C4-2B (cell line): Measurements from ENCODE around the gene EFNA3.

Source experiments
- H3K27ac ChIP-seq: fragments of 450-650 bp; 2 replicates; pipeline ENCODE4 v1.5.1; 2017
- CTCF ChIP-seq: fragments of 450-650 bp; conservative IDR thresholded peaks from 2 replicates; pipeline ENCODE4 v1.5.1; 2017; ENCODE audit warnings: mild to moderate bottlenecking
- ZFX ChIP-seq: fragments of 450-650 bp; IDR thresholded peaks from 2 replicates; pipeline ENCODE4 v1.6.1; 2017

EFNA3 gene

DNA sequence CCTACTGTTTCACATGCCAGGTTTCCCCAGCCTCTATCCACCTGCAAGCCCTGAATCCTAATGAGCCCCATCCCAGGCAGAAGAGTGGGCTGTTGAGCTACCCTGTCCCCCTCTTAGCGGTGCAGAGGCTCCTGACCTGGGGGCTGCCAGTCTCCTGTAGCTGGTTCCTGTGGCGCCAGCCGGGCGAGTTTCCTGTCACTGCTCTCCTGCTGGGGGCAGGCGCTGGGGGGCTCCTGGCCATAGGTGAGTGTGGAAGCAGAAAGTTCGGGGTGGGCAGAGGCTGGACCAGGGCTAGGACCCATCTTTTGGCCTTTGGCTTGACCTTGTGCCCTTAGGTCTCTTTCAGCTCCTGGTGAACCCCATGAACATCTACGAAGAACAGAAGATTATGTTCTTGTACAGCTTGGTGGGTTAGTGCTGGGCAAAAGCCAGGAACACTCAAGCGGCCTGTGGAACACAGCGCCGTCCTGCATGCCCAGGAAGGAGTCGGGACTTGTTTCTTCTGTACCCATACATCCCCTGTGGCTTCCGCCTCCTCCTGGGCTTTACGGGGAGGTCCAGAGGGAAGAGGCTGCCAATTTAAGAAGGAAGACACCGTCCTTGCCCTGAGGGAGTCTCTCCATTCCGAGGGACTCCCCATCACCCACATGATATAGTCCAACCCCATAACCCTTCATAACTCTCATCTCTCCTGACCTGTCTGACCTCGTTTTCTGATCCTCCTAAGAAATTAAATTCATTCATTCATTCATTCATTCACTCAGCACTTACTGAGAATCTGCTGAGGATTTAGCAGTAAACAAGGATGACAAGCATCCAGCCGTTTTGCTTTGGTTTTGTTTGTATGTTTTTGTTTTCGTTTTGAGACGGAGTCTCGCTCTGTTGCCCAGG, 44.1 kb upstream of the EFNA3 start:
- TF ChIP-seq ZFX = no peak
- no peak for TF ChIP-seq CTCF
- no peak overlapping the region for H3K27ac ChIP-seq

- H3K27ac ChIP-seq = no peak overlapping the region
- TF ChIP-seq ZFX = no peak
- TF ChIP-seq CTCF = no peak
Observed at GRCh38 chr1:155035936-155036335, 42.7 kb upstream of the EFNA3 start.

GRCh38 chr1:155037043-155037442, 41.6 kb upstream of the EFNA3 start:
- no peak overlapping the region for H3K27ac ChIP-seq
- TF ChIP-seq CTCF (no peak), ZFX (no peak)

- TF ChIP-seq ZFX (no peak), CTCF (no peak)
- H3K27ac ChIP-seq = peak overlapping the region; percentile 76
Observed at GRCh38 chr1:155037851-155038441, 40.7 kb upstream of the EFNA3 start.

- peak overlapping the region; percentile 76 for H3K27ac ChIP-seq
- TF ChIP-seq ZFX (no peak), CTCF (no peak)
Observed at GRCh38 chr1:155038602-155039307, 39.9 kb upstream of the EFNA3 start.

GRCh38 chr1:155039308-155039669, 39.3 kb upstream of the EFNA3 start:
- TF ChIP-seq ZFX (no peak), CTCF (no peak)

More at GRCh38 chr1:155039308-155039669, 39.3 kb upstream of the EFNA3 start:
- peak overlapping the region; percentile 76 for H3K27ac ChIP-seq
